Measurements from ENCODE around the gene LCN9.

LCN9 gene

GRCh38 chr9:135678236-135679017 lies 15.3 kb downstream of the LCN9 start:
- H3K4me3 ChIP-seq (replicated peaks; ENCODE audit: insufficient read depth, low read length), result no peak overlapping the region
- DNase-seq (ENCODE audit: low read depth in 1 of 2, low spot score in 1 of 2), result no peak
- no peak overlapping the region for H3K27ac ChIP-seq (replicated peaks)
- no peak for TF ChIP-seq REST (IDR thresholded peaks at IDR 0.05; ENCODE audit: insufficient replicate concordance, low read depth)
- no peak for TF ChIP-seq POLR2AphosphoS5 (IDR thresholded peaks at IDR 0.05; ENCODE audit: low read depth)
- no peak for TF ChIP-seq GABPA (IDR thresholded peaks at IDR 0.05; ENCODE audit: low read depth)
- no peak for TF ChIP-seq SPI1 (IDR thresholded peaks at IDR 0.05; ENCODE audit: borderline replicate concordance, low read depth)
- TF ChIP-seq CTCF (IDR thresholded peaks at IDR 0.05; ENCODE audit: insufficient read depth, low read length), result no peak
- no peaks in the 10 kb centered on the region for H3K27me3 ChIP-seq (ENCODE audit: insufficient read depth, poor library complexity, severe bottlenecking)

GRCh38 chr9:135680056-135680455 lies 16.9 kb downstream of the LCN9 start:
- Histone ChIP-seq H3K4me3 (replicated peaks; ENCODE audit: insufficient read depth, low read length) (no peak overlapping the region), H3K27me3 (ENCODE audit: insufficient read depth, poor library complexity, severe bottlenecking) (no peaks in the 10 kb centered on the region), H3K27ac (replicated peaks) (no peak overlapping the region)
- DNase-seq (ENCODE audit: low read depth in 1 of 2, low spot score in 1 of 2), result no peak
- TF ChIP-seq SPI1 (IDR thresholded peaks at IDR 0.05; ENCODE audit: borderline replicate concordance, low read depth) (no peak), GABPA (IDR thresholded peaks at IDR 0.05; ENCODE audit: low read depth) (no peak), POLR2AphosphoS5 (IDR thresholded peaks at IDR 0.05; ENCODE audit: low read depth) (no peak), REST (IDR thresholded peaks at IDR 0.05; ENCODE audit: insufficient replicate concordance, low read depth) (no peak), CTCF (IDR thresholded peaks at IDR 0.05; ENCODE audit: insufficient read depth, low read length) (no peak)

GRCh38 chr9:135681161-135681560 lies 18.1 kb downstream of the LCN9 start:
- no peak for TF ChIP-seq POLR2AphosphoS5 (IDR thresholded peaks at IDR 0.05; ENCODE audit: low read depth)
- TF ChIP-seq SPI1 (IDR thresholded peaks at IDR 0.05; ENCODE audit: borderline replicate concordance, low read depth), result no peak
- TF ChIP-seq GABPA (IDR thresholded peaks at IDR 0.05; ENCODE audit: low read depth), result no peak
- TF ChIP-seq CTCF (IDR thresholded peaks at IDR 0.05; ENCODE audit: insufficient read depth, low read length), result no peak
- TF ChIP-seq REST (IDR thresholded peaks at IDR 0.05; ENCODE audit: insufficient replicate concordance, low read depth), result no peak
- no peak overlapping the region for H3K27ac ChIP-seq (replicated peaks)

More at GRCh38 chr9:135681161-135681560, 18.1 kb downstream of the LCN9 start:
- Histone ChIP-seq H3K4me3 (replicated peaks; ENCODE audit: insufficient read depth, low read length) (no peak overlapping the region), H3K27me3 (ENCODE audit: insufficient read depth, poor library complexity, severe bottlenecking) (no peaks in the 10 kb centered on the region)
- DNase-seq (ENCODE audit: low read depth in 1 of 2, low spot score in 1 of 2), result no peak

All from HL-60 (cell line).